ENCODE data around the gene RPRD2. TPM values are rescaled to one million over a fixed set of nuclear protein-coding genes. Genes with fewer than 3 reads are reported as not detected.

Gene RPRD2
- total and polyA plus RNA-seq, 2 experiments from 2014 or later, result 16.8 to 20.4 TPM

GRCh38 chr1:150386592-150386991 is 22.6 kb downstream of the RPRD2 start:
- TF ChIP-seq, protein P1, sequence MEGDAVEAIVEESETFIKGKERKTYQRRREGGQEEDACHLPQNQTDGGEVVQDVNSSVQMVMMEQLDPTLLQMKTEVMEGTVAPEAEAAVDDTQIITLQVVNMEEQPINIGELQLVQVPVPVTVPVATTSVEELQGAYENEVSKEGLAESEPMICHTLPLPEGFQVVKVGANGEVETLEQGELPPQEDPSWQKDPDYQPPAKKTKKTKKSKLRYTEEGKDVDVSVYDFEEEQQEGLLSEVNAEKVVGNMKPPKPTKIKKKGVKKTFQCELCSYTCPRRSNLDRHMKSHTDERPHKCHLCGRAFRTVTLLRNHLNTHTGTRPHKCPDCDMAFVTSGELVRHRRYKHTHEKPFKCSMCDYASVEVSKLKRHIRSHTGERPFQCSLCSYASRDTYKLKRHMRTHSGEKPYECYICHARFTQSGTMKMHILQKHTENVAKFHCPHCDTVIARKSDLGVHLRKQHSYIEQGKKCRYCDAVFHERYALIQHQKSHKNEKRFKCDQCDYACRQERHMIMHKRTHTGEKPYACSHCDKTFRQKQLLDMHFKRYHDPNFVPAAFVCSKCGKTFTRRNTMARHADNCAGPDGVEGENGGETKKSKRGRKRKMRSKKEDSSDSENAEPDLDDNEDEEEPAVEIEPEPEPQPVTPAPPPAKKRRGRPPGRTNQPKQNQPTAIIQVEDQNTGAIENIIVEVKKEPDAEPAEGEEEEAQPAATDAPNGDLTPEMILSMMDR (conservative IDR thresholded peaks at IDR 0.05; ENCODE audit: low read depth in 2 of 2), result no peak
- TF ChIP-seq ETS1 (IDR thresholded peaks at IDR 0.05) (no peak), CREB1 (CRISPR knock-in tag; IDR thresholded peaks at IDR 0.05; ENCODE audit: low read depth) (no peak), ZNF331 (CRISPR knock-in tag; IDR thresholded peaks at IDR 0.05; ENCODE audit: low read depth) (no peak), ZNF462 (CRISPR knock-in tag; IDR thresholded peaks at IDR 0.05) (no peak), NANOG (IDR thresholded peaks at IDR 0.05; ENCODE audit: borderline replicate concordance) (no peak), REST (IDR thresholded peaks at IDR 0.05; ENCODE audit: unreplicated experiment) (no peak), ZNF114 (CRISPR knock-in tag; IDR thresholded peaks at IDR 0.05) (no peak), EZH2 (IDR thresholded peaks at IDR 0.05; ENCODE audit: low read depth, unreplicated experiment) (no peak), POLR2AphosphoS5 (IDR thresholded peaks at IDR 0.05; ENCODE audit: low read depth) (no peak), JUNB (IDR thresholded peaks at IDR 0.05; ENCODE audit: unreplicated experiment) (no peak), EZH2phosphoT487 (IDR thresholded peaks at IDR 0.05; ENCODE audit: unreplicated experiment) (no peak)
- Mint-ChIP-seq H3K4me3 (no peak overlapping the region), H3K27ac (no peak overlapping the region), H3K36me3 (ENCODE audit: low read depth) (no peaks in the 10 kb centered on the region), H3K27me3 (ENCODE audit: insufficient read depth, low read depth, poor library complexity) (peaks cover 2% of the 10 kb centered on the region), H3K4me1 (peaks cover 6% of the 10 kb centered on the region), H3K9me3 (no peaks in the 10 kb centered on the region)
- ATAC-seq, result no peak
- Histone ChIP-seq H3K27ac (ENCODE audit: low read depth) (peak overlapping the region; percentile 73; the same call in 1 of the 2 replicates), H2AFZ (no peak overlapping the region), H3K36me3 (ENCODE audit: insufficient read depth) (no peaks in the 10 kb centered on the region), H3K79me2 (replicated peaks; ENCODE audit: insufficient read depth) (peaks cover 98% of the 10 kb centered on the region), H3K4me3 (no peak overlapping the region), H3F3A (replicated peaks; ENCODE audit: low read depth) (no peaks in the 10 kb centered on the region), H4K20me1 (replicated peaks; ENCODE audit: insufficient read depth) (peaks cover 35% of the 10 kb centered on the region), H3K9me2 (ENCODE audit: insufficient read depth) (no peaks in the 10 kb centered on the region), H3K4me2 (no peak overlapping the region), H3K27me3 (ENCODE audit: insufficient read depth) (no peaks in the 10 kb centered on the region), H3K4me1 (ENCODE audit: insufficient read depth) (no peaks in the 10 kb centered on the region)
- DNase-seq (ENCODE audit: low spot score), result no peak
